Sigmoid colon (tissue), 4 donors: Measurements from ENCODE around the gene NANP.

Experiments used
- EP300 ChIP-seq, 4 donors: sonication (generic); formaldehyde crosslinking; IDR thresholded peaks; one replicate each; pipeline ENCODE4 v1.6.1; 2017; ENCODE audit warnings: antibody characterized with exemption in 4 of 4
- POLR2A ChIP-seq, 2 donors: fragments of 450-650 bp; IDR thresholded peaks; one replicate each; pipeline ENCODE4 v1.6.1; 2016; ENCODE audit warnings: antibody characterized with exemption in 2 of 2, mild to moderate bottlenecking in 2 of 2, moderate library complexity in 2 of 2
- POLR2AphosphoS5 ChIP-seq, 4 donors: sonication (generic); formaldehyde crosslinking; IDR thresholded peaks; one replicate each; pipeline ENCODE4 v1.6.1; 2017; ENCODE audit warnings: antibody characterized with exemption in 4 of 4
- TF ChIP-seq, protein P1 (sequence below), 4 experiments: fragments of 450-650 bp in 3 of 4; fragments of 200-600 bp in 1 of 4; IDR thresholded peaks; one replicate each; pipeline ENCODE4 v1.5.1; 2016 to 2019; ENCODE audit warnings: antibody characterized with exemption in 4 of 4, mild to moderate bottlenecking in 3 of 4, moderate library complexity in 2 of 4

DNA sequence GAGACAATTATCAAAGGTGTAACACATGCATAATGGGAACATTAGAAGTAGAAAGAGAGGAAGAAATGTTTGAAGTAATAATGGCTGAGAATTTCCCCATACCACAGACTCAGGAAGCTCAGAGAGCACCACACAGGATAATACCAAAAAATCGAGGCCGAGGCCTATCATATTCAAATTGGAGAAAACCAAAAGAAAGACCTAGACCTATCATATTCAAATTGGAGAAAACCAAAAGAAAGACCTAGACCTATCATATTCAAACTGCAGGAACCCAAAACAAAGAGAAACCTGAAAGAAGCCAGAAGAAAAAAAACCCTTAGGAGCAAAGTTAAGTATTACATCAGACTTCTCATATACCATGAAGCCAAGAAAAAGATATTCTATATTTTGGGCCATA, 56.5 kb downstream of the NANP start:
- TF ChIP-seq EP300 (IDR thresholded peaks at IDR 0.05) (no peak), POLR2AphosphoS5 (IDR thresholded peaks at IDR 0.05) (no peak), POLR2A (IDR thresholded peaks at IDR 0.05) (no peak)
- TF ChIP-seq, protein P1, sequence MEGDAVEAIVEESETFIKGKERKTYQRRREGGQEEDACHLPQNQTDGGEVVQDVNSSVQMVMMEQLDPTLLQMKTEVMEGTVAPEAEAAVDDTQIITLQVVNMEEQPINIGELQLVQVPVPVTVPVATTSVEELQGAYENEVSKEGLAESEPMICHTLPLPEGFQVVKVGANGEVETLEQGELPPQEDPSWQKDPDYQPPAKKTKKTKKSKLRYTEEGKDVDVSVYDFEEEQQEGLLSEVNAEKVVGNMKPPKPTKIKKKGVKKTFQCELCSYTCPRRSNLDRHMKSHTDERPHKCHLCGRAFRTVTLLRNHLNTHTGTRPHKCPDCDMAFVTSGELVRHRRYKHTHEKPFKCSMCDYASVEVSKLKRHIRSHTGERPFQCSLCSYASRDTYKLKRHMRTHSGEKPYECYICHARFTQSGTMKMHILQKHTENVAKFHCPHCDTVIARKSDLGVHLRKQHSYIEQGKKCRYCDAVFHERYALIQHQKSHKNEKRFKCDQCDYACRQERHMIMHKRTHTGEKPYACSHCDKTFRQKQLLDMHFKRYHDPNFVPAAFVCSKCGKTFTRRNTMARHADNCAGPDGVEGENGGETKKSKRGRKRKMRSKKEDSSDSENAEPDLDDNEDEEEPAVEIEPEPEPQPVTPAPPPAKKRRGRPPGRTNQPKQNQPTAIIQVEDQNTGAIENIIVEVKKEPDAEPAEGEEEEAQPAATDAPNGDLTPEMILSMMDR (IDR thresholded peaks at IDR 0.05): no peak
